ENCODE data around the gene GNAS-AS1. TPM values are rescaled to one million over a fixed set of nuclear protein-coding genes. Genes with fewer than 3 reads are reported as not detected.
A peak's percentile ranks its signal among the peaks of the same experiment; 100 is the strongest.

Gene GNAS-AS1
- 1.2 TPM for total RNA-seq

DNA sequence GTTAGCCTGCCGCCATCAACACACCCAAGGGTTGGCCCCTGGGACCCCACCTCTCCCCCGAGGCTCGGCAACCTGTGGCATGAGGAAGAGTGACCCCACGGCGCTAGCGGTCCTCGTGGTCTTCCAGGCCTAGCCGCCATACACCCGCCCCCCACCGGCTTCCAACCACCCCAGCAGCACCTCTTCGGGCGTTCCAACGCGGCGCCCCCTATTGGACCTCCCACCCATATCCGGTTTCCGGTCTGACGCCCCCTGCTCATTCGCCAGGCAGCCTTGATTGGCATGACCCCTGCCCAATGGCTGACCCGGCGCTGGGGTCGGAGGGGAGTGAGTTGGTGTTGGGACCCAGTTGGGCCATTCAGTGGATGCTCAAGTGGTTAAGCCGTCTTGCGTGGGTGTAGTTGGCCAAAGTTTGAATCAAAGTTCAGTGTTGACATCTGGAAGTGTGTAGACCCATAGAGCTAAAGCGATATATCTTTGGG, at the start of gene GNAS-AS1:
Gene GNAS-AS1 (minus strand): TSS at position 210 of the 482 bp plus-strand sequence.
- FAIRE-seq (no peak), DNase-seq (ENCODE audit: low spot score in 2 of 2) (peak; percentile 77 to 82)

DNA sequence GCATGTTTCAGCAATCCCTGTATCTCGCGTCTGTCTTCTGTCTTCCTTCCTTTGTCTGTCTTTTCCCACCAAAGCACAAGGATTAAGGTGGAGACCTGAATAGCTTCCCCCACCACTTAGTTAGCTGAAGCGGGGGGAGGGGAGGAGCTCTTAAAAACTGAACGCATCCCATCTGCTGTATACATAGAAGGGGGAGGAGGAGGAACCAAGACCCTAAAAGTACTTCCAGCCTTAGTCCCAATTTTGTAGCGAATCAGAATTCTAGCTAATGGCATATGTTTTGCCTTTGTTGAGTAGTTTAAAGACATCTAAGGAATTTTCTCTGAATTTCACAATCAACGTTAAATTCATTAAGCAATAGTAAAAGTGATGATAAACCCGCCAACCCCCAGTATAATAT, 49.7 kb upstream of the GNAS-AS1 start:
- FAIRE-seq (no peak), DNase-seq (ENCODE audit: low spot score in 2 of 2) (no peak)

DNA sequence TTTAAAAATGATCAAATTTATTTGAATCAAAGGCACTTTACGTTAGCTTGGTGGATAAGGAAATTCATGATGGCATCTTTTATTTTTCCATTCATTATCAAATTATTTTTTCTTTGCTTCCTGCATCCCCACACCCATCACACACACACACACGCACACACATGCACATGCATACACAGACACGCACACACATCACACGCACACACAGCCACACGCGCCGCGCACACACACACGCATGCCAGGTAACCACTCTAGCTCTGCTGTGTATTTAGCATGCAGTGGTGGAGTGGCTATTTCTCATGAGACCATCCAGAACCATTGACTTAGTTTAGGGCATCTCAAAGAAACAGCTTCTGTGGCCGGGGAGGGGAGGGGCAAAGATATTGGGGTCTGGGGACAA, 48.8 kb upstream of the GNAS-AS1 start:
- FAIRE-seq (no peak), DNase-seq (ENCODE audit: low spot score in 2 of 2) (no peak)

DNA sequence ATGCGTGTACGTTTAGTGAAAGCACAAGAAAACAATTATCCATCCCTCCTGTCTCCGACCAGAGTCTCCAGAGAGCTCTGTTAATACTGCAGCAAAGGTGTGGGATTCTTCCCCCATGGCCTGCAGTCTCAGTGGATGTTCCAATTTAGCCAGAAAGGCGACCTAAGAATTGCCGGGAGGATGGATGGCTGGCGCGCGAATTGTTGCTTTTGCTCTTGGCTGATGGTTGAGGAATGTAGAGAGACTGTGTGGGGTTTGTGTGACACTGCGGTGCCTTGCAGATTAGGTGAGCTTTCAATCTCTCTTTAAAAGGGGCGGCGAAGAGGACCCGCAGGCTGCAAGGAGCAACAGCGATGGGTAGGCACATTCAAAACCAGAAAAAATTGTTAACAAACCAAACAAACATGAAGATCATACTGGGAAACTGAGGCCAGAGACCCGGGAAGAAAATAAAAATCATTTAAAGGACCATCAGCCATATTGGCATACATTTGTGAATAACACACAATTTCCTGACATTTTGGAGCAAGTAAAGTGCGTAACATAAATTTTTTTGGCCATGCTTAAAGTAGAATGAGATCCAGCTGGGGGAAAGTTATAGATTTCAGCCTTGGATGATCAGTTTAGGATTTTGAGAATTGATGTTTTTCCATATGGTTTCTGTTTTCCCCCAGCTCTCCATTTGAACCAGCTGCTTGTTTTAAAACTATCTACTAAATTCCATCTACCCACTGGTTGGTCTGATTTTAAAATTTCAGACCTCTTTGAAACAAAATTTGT, 48.1 kb upstream of the GNAS-AS1 start:
- FAIRE-seq (no peak), DNase-seq (ENCODE audit: low spot score in 2 of 2) (no peak)

DNA sequence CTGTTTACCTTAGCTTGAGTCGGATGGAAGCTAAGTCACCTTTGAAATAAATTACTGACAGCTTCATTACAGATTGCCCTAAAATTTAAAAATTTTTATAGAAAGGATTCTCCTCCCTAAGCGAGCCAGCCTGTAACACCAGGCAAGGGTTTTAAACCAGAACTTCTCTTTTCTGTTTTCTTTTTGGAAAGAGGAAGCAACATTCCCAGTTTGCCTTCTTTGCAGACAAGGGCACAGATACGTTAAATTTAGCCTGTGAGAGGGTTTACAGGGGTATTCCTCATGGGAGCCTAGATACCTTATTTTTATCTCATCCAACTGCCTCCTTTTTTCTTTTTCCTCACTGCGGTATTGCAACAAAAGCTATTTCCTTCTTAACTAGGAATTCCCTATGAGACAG, 46.8 kb upstream of the GNAS-AS1 start:
- DNase-seq (ENCODE audit: low spot score in 2 of 2) (no peak), FAIRE-seq (no peak)

DNA sequence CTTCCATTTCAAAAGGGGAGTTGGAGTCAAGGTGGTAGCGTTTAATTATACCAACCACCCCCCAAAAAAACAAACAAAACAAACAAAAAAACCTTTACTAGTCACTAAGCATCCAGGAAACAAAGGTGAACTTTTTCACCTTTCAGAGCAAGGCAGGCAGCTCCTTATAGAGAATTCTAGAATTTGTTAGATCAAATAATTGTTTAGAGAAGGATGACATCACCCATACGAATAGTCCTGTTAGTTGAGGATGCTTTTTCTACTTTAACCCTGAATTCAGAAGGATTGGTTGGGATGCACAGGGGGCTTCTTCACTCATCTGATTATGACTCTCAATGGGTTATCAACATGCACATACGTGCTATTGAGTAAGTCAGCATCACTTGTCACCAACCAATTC, 46.1 kb upstream of the GNAS-AS1 start:
- FAIRE-seq (no peak), DNase-seq (ENCODE audit: low spot score in 2 of 2) (no peak)

DNA sequence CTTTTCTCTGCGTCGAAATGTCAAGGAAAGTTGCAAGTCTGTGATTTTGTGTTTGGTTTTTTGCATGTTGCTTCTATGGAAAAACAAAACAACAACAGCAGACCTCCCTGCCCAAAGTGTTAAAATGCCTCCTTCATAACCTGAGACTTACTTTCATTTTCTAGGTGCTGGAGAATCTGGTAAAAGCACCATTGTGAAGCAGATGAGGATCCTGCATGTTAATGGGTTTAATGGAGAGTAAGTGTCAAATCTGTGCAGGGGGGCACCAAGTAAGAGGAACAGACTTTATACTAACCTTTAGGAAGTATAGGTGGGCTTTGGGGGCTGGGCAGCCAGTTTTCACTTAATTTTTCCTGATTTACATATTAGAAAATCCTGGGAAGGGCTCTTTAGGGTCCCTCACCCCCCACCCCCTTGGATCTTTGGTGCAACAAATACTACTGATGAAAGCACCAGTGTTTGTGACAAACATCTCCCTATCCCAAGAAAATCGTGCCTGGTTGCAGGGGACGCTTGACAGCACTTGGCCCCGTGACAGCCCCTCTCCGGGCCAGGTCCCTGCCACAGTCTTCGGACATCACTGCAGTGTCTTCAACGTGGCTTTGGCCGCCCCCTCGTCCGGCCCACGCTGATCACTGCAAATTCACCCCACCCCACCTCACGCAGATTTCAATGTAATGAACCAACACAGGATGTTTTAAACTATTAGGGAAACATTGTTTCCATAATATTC, 44.9 kb upstream of the GNAS-AS1 start:
- no peak for DNase-seq (ENCODE audit: low spot score in 2 of 2)
- FAIRE-seq, result no peak

DNA sequence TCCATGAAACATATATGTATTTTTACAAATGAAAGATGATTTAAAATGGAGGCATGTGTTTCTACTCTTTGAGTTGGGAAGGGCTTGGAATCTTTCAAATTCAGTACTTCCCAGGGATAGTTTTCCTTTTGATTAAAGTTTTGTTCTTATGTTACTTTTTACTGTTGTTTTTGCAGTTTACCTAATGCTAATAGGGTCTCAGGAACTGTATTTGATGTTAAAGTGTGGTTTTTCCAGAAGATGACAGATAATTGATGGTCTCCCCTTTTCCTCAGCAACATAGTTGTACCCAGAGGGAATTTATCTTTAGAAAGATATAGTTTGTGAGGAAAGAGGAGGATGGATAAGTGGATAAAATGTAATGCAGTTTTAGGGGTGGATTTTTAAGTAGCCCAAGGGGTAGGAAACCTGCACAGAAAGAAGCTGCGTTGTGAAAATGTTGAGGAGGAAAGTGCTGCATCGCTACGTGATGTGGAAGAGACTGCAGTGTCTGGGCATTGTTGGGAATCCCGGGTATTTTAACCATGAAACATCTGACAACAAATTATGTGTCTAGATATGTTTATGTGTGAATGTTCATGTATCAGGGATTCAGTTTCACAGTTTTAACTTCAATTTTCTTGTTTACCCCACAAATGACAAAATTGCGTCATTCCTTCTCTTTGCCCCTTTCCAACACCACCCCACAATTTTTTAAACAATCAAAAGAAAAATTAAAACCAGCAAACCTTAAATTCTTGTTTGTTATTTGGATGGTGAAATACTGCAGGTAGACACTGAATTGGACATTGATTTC, 44.1 kb upstream of the GNAS-AS1 start:
- no peak for DNase-seq (ENCODE audit: low spot score in 2 of 2)
- no peak for FAIRE-seq

DNA sequence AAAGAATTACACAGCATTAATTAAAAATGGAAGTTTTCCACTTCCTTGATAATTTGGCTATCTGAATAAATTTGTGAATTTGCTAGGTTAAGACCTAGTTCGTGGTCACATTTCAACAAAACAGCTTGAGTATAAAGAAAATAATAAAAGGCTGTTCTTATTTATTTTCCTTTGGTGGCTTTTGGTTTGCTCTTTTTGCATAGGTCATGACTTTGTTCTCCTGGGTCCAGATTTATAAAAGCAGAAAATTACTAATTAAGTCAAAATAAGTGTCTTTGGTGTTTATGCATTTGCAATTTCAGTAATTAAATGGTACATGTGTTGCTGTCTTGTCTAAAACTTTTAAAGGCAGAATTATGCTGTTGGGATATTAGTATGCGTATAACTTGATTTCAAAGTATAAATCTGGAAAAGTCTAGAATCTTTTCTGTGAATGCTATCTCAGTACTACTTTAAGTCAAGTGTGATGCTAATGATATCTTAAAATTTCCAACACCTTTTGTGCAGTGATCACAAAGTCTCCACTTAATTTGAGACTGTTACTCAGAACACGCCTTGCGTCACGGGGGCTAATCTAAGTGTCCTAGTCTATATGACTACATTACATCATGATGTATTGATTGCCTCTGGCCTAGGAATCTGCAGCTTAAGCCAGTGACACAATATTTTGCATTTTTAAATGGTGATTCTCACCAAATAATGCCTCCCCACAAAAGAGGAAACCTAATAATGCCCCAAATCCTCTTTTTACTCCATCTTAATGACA, 42.8 kb upstream of the GNAS-AS1 start:
- FAIRE-seq, result no peak
- no peak for DNase-seq (ENCODE audit: low spot score in 2 of 2)

DNA sequence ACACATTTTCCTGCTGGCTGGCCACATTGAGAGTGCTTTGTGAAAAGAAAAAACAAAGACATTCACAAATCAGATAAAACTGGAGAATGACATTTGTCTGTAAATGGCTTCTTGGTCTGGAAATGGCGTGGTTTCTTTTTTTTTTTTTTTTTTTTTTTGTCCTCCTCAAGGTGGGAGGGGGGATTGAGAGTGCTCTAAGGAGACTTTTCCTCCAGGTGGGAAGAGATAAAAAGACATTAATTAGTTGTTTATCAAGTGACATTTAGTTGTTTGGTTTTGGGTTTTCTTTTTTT, 42.2 kb upstream of the GNAS-AS1 start:
- DNase-seq (ENCODE audit: low spot score in 2 of 2), result no peak
- no peak for FAIRE-seq

DNA sequence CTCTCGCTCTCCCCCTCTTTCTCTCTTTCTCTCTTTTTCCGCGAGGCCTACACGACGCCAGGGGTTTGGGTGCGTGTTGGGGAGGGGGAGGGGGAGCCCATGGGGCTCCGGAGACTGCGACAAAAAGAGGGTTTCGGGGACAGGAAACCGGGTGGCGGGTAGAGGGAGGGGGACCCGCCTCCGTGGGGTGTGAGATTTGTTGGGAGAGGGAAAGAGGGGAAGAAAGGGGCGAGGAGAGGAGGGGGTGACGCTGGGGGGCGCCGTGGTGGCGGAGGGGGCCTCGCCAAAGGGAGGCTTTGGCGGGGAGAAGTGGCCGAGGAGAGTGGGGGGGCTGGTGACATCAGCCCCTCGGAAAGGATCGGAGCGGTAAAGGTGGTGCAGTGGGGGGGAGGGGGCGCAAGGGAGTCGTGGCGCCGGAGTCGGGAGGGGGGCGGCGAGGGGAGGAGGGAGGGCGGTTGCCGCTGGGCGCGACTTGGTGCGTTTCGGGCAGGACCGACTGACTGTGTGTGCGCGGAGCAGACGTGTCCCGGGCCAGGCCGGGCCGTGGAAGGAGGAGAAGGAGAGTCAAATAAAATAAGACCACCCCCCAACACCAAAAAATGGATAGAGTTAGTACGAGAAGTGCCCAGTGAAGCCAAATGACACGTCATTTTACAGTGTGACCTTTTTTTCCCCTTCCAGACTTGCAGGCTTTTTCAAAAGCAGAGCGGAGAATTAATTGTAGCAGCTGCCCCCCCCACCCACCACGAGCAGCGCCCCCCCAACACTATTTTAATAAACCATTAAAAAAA, 41.6 kb upstream of the GNAS-AS1 start:
- FAIRE-seq (no peak), DNase-seq (ENCODE audit: low spot score in 2 of 2) (peak; percentile 68 to 75)

DNA sequence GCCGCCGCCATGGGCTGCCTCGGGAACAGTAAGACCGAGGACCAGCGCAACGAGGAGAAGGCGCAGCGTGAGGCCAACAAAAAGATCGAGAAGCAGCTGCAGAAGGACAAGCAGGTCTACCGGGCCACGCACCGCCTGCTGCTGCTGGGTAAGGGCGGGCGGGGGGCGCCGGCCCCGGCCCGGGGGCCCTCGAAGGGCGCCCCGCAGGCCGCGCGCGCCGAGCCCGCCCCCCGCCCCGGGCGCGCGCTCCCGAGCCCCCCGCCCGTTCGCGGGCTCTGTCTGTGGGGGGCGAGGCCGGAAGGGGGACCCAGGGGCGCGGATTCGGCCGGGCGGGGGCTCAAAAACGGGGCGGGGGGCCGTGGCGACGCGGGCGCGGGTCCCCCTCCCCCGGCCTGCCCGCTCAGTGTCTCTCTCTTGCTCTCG, 41.0 kb upstream of the GNAS-AS1 start:
- no peak for FAIRE-seq
- peak; percentile 52 to 74 for DNase-seq (ENCODE audit: low spot score in 2 of 2)

DNA sequence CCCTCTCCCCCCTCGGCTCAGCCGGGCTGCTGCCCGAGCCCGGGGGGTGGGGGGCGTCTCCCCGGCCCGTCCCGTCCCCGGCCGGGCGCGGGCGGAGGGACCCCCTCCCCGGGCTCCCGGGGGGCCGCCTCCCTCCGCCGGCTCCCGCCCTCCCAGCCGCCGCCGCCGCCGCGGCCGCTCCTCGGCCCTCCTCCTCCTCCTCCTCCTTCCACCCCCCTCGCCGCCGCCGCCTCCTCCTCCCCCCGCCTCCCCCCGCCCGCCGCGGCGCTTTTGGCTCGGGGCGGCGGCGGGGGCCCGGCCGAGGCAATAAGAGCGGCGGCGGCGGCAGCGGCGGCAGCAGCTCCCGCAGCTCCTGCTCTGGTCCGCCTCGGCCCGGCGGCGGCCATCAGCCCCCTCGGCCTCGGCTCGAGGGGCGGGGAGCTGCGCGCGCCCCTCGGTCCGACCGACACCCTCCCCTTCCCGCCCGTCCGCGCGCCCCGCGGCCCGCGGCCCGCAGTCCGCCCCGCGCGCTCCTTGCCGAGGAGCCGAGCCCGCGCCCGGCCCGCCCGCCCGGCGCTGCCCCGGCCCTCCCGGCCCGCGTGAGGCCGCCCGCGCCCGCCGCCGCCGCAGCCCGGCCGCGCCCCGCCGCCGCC, 40.5 kb upstream of the GNAS-AS1 start:
- FAIRE-seq (no peak), DNase-seq (ENCODE audit: low spot score in 2 of 2) (peak; percentile 82 to 84)

DNA sequence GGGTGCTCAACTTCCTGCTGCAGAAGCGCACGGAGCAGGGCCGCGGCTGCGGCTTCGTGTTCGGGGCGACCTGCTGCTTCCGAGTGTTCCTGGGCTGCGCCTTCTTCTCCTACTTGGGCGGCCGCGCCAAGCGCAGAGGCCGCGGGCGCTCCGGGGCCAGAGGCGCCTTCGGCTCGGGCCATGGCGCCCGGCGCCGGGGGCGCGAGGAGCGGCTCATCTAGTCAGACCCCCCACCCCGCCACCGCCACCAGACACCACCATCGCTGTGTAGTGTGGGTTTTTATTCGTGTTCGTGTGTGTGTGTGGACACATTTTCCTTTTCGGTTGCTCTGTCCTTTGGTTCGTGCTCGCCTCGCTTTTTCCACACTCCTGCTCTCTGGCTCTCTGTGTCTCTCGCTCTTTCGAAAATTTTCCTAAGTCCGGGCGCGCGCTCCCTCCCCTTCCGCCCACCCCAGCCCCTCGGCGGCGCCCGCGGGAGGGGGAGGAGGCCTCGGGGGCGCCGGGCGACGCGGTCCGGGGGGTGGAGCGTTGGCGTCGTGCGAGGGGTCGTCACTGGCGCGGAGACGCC, 39.9 kb upstream of the GNAS-AS1 start:
- FAIRE-seq (no peak), DNase-seq (ENCODE audit: low spot score in 2 of 2) (peak in 1 of 2 donors; percentile 51)

DNA sequence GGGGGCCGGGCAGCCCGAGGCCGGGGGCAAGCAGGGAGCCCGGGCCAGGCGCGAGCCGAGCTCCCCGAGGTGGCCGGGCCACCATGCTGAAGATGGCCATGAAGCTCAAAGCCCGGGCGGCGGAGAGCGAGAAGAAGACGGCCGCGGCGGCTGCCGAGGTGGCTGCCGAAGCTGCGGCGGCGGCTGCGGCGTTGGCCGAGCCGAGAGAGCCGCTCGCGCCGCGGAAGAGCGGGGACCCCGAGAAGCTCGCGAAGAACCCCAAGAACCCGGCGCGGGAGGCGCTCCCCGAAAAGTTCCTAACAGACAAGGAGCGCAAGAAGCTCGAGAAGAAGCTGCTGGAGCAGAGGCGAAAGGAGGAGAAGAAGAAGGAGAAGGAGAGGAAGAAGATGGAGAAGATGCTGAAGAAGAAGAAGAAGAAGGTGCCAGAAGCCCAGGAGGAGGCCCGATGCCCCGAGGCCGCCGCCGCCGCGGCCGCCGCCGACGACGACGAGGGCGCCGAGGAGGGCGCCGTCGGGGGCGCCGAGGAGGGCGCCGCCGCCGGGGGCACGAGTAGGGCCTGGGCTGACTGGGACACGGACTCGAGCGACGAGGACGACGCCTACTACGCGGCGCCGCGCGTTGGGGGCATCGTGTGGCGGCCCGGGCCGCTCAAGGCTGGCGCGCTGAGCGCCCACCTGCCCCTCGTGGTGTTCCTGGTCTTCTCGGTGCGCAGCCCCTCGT, 39.3 kb upstream of the GNAS-AS1 start:
- DNase-seq (ENCODE audit: low spot score in 2 of 2) (no peak), FAIRE-seq (no peak)

DNA sequence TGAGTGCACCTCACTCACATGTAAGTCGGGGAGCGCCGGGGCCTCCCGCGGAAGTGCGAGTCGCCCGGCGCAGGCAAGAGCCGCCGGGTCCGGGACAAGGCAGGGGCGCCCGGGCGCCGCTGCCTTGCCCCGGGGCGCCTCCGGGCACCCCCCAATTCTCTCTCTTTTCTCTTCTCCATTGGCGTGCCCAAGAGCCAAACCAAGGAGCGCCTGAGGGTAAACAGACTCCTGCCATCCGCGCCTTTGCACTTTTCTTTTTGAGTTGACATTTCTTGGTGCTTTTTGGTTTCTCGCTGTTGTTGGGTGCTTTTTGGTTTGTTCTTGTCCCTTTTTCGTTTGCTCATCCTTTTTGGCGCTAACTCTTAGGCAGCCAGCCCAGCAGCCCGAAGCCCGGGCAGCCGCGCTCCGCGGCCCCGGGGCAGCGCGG, 38.6 kb upstream of the GNAS-AS1 start:
- FAIRE-seq (no peak), DNase-seq (ENCODE audit: low spot score in 2 of 2) (no peak)

DNA sequence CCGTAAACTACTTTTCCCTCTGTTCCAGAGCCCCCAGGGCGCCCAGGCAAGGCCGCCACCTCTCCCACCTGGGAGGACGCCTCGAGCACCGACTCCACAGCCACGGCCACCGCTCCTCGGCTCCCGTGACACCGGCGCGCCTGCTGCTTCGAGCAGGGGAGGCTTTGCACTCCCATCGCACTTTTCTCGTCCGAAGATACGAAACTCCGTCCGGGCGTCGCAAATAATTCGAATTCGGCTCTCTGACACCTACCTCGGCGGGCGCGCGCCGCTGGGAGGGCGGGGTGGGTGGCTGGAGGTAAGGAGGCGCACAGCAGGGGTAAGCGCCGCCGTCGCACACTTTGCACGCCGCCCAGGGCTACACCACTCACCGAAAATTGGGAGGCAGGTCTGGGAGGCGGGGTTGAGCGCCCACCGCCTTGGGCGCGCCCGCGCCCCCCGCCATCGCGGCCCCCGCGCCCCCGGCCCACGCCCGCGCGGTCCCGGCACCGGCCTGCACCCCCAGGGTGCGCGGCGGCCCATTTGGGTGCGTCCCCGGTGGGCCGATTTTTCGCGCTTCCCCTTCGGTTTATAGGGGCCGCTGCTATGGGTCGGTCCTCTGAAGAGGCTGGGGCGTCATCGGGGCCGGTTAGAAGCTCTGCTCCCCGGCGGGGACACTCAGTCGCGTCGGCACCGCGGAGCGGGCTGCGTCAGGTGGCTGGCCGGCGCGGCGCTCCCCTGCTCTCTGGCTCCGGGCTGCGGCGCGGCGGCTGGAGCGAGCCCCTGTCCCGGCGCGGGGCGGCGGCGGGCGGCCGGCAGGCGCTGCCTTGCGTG, 38.0 kb upstream of the GNAS-AS1 start:
- FAIRE-seq, result no peak

More for the DNA sequence above, 38.0 kb upstream of the GNAS-AS1 start:
- DNase-seq (ENCODE audit: low spot score in 2 of 2), result peak; percentile 78 to 81

Data from frontal cortex (tissue), 4 donors.